Trophoblast cell (in vitro differentiated cells and primary cell): ENCODE results near the gene PLXNA1.
A peak's percentile ranks its signal among the peaks of the same experiment; 100 is the strongest.

Experiments
- DNase-seq, 2 donors: peaks; one replicate each; pipeline ENCODE4 v3.0.0-alpha.2; 2016
- H2AFZ ChIP-seq: 2 replicates; pipeline ENCODE4 v1.6.1; 2013; ENCODE audit warnings: low read length, moderate library complexity, mild to moderate bottlenecking; ENCODE audit not compliant: insufficient read depth, poor library complexity
- H2AK5ac ChIP-seq: 2 replicates; pipeline ENCODE4 v1.6.1; 2013; ENCODE audit warnings: mild to moderate bottlenecking, low read length
- H2BK120ac ChIP-seq: 2 replicates; pipeline ENCODE4 v1.6.1; 2013; ENCODE audit warnings: low read length, mild to moderate bottlenecking, moderate library complexity; ENCODE audit not compliant: insufficient read depth, poor library complexity
- H2BK12ac ChIP-seq: 2 replicates; pipeline ENCODE4 v1.6.1; 2013; ENCODE audit warnings: mild to moderate bottlenecking, low read length, moderate library complexity
- H2BK5ac ChIP-seq: 2 replicates; pipeline ENCODE4 v1.6.1; 2013; ENCODE audit warnings: low read length, low read depth, moderate library complexity, mild to moderate bottlenecking; ENCODE audit not compliant: poor library complexity
- H3K14ac ChIP-seq: 2 replicates; pipeline ENCODE4 v1.6.1; 2013; ENCODE audit warnings: mild to moderate bottlenecking, low read length
- H3K18ac ChIP-seq: 2 replicates; pipeline ENCODE4 v1.6.1; 2013; ENCODE audit warnings: mild to moderate bottlenecking, low read length
- H3K23ac ChIP-seq: 2 replicates; pipeline ENCODE4 v1.6.1; 2013; ENCODE audit warnings: low read length
- H3K27ac ChIP-seq: 2 replicates; pipeline ENCODE4 v1.5.1; 2013; ENCODE audit warnings: low read depth, mild to moderate bottlenecking, inconsistent platforms, low read length, moderate library complexity
- H3K27me3 ChIP-seq: 2 replicates; pipeline ENCODE4 v1.6.1; 2013; ENCODE audit warnings: inconsistent platforms, mild to moderate bottlenecking, low read length, moderate library complexity; ENCODE audit not compliant: insufficient read depth
- H3K36me3 ChIP-seq, 2 experiments: 1 replicate in 1 of 2; 2 replicates in 1 of 2; pipeline ENCODE4 v1.6.1; 2013; ENCODE audit warnings: low read length in 2 of 2, mild to moderate bottlenecking in 2 of 2, moderate library complexity in 1 of 2; ENCODE audit not compliant: insufficient read depth in 2 of 2, control insufficient read depth in 1 of 2
- H3K4ac ChIP-seq: 2 replicates; pipeline ENCODE4 v1.6.1; 2013; ENCODE audit warnings: low read depth, mild to moderate bottlenecking, low read length, moderate library complexity
- H3K4me1 ChIP-seq, 2 experiments: 1 replicate in 1 of 2; 2 replicates in 1 of 2; pipeline ENCODE4 v1.6.1; 2013; ENCODE audit warnings: low read length in 2 of 2, mild to moderate bottlenecking in 2 of 2, moderate library complexity in 1 of 2; ENCODE audit not compliant: insufficient read depth in 2 of 2, control insufficient read depth in 1 of 2
- H3K4me2 ChIP-seq: 2 replicates; pipeline ENCODE4 v1.6.1; 2013; ENCODE audit warnings: inconsistent platforms, mild to moderate bottlenecking, low read length, moderate library complexity
- H3K4me3 ChIP-seq: 2 replicates; pipeline ENCODE4 v1.5.1; 2013; ENCODE audit warnings: mild to moderate bottlenecking, low read depth, low read length, inconsistent platforms
- H3K79me1 ChIP-seq: one replicate; pipeline ENCODE4 v1.6.1; 2013; ENCODE audit warnings: low read length
- H3K79me2 ChIP-seq: 2 replicates; pipeline ENCODE4 v1.6.1; 2013; ENCODE audit warnings: low read length, mild to moderate bottlenecking; ENCODE audit not compliant: control insufficient read depth, insufficient read depth, poor library complexity
- H3K9ac ChIP-seq: 2 replicates; pipeline ENCODE4 v1.6.1; 2013; ENCODE audit warnings: mild to moderate bottlenecking, low read length
- H3K9me3 ChIP-seq: 2 replicates; pipeline ENCODE4 v1.6.1; 2013; ENCODE audit warnings: low read depth, mild to moderate bottlenecking, control low read depth, inconsistent platforms, low read length; ENCODE audit not compliant: insufficient read depth
- H4K12ac ChIP-seq: 2 replicates; pipeline ENCODE4 v1.6.1; 2013; ENCODE audit warnings: low read depth, mild to moderate bottlenecking, low read length, moderate library complexity
- H4K8ac ChIP-seq: 2 replicates; pipeline ENCODE4 v1.6.1; 2013; ENCODE audit warnings: low read depth, mild to moderate bottlenecking, low read length, moderate library complexity
- H4K91ac ChIP-seq: one replicate; pipeline ENCODE4 v1.6.1; 2013; ENCODE audit warnings: low read depth, mild to moderate bottlenecking, low read length, moderate library complexity
- WGBS: extraction: QIAGEN DNeasy Blood & Tissue Kit; methylation state at CpG from one replicate; pipeline ENCODE4 v1.1.7; 2013; ENCODE audit warnings: missing lambda C conversion rate; ENCODE audit not compliant: insufficient read length, insufficient coverage; ENCODE audit errors: extremely low coverage; 5-methylcytosine and 5-hydroxymethylcytosine counted together

Gene PLXNA1

DNA sequence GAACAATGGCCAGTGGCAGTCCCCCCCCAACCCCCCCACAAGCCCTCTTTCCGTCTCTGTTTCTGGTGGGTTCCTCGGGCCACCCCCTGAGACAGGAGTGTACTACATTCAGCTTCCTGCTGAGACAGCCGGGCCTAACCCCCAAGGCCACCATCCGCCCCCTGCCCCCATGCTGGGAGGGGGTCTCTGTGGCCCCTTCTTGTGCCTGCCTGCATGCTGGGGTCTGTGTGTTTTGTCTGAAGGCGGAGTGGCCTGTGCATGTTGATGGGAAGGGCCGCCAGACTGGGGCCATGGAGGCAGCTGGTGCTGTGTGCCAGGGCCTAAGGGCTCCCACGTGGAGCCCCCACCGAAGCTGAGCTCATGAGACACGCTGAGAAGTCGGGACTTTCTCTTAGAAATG lies 26.6 kb downstream of the PLXNA1 start:
- Histone ChIP-seq H3K9me3 (peaks cover 2% of the 10 kb centered on the region), H3K4me2 (no peak overlapping the region), H3K4me1 (peaks cover 0 to 5% of the 10 kb centered on the region in 2 experiments), H3K36me3 (peaks cover 53 to 60% of the 10 kb centered on the region in 2 experiments), H2AFZ (no peak overlapping the region), H2BK12ac (no peak overlapping the region), H4K91ac (no peak overlapping the region), H2AK5ac (no peak overlapping the region), H3K27me3 (no peaks in the 10 kb centered on the region), H3K79me2 (no peaks in the 10 kb centered on the region), H2BK120ac (no peak overlapping the region), H4K8ac (no peak overlapping the region), H3K79me1 (peaks cover 4% of the 10 kb centered on the region), H3K18ac (no peak overlapping the region), H3K14ac (no peak overlapping the region), H3K4me3 (no peak overlapping the region), H4K12ac (no peak overlapping the region), H3K4ac (no peak overlapping the region), H3K9ac (no peak overlapping the region), H2BK5ac (no peak overlapping the region), H3K27ac (no peak overlapping the region), H3K23ac (no peak overlapping the region)
- no CpG with 5 or more reads among the region's 10 CpGs for WGBS
- DNase-seq = no peak

DNA sequence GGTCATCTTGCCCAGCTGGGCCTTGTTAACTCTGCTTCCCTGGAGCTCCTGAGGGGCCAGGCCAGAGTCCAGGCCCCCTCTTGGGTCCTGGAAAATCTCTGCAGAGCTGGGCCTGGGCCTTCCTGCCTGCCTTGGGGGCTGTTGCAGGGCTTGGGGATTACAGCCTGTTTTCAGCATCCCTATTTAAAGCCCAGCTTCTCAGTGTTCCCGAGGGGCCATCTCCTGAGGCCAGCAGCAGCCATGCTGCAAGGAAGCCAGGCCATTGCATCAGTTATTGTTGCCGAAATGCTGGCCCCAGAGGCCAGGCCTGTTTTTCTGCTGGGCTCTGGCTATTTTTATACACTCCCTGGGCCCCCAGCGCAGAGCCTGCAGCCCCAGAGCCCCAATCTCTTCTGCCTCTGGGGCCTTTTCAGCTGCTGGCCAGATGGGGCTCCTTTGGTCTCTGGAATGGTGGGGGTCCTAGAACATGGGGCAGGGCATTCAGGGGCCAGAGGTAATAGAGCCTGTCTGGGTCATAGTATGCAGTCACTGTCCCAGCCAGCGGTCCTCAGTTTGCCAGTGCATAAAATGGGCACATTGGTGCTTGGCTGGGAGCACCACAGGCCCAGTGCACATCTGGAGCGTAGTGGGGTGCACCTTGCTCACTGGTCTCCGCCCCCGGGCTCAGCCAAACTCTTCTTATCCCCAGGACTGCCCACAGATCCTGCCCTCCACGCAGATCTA lies 28.5 kb downstream of the PLXNA1 start:
- no peak overlapping the region for H2BK5ac ChIP-seq
- peak overlapping the region; percentile 29 for H2BK120ac ChIP-seq
- peak; percentile 17 to 47 for DNase-seq
- no peaks in the 10 kb centered on the region for H3K4me1 ChIP-seq
- H3K14ac ChIP-seq = no peak overlapping the region
- no peaks in the 10 kb centered on the region for H3K27me3 ChIP-seq
- no peak overlapping the region for H3K18ac ChIP-seq
- H3K27ac ChIP-seq = no peak overlapping the region
- H3K4me3 ChIP-seq = no peak overlapping the region
- H3K79me1 ChIP-seq = peaks cover 4% of the 10 kb centered on the region
- no peak overlapping the region for H3K4ac ChIP-seq
- no peak overlapping the region for H2AK5ac ChIP-seq
- no CpG with 5 or more reads among the region's 8 CpGs for WGBS
- H4K12ac ChIP-seq = no peak overlapping the region
- peaks cover 58 to 70% of the 10 kb centered on the region in 2 experiments for H3K36me3 ChIP-seq
- H2BK12ac ChIP-seq = no peak overlapping the region
- peak overlapping the region; percentile 33 for H4K91ac ChIP-seq
- no peak overlapping the region for H3K23ac ChIP-seq
- no peak overlapping the region for H2AFZ ChIP-seq
- no peak overlapping the region for H3K4me2 ChIP-seq
- H4K8ac ChIP-seq = no peak overlapping the region
- H3K79me2 ChIP-seq = no peaks in the 10 kb centered on the region
- H3K9ac ChIP-seq = no peak overlapping the region
- peaks cover 2% of the 10 kb centered on the region for H3K9me3 ChIP-seq

DNA sequence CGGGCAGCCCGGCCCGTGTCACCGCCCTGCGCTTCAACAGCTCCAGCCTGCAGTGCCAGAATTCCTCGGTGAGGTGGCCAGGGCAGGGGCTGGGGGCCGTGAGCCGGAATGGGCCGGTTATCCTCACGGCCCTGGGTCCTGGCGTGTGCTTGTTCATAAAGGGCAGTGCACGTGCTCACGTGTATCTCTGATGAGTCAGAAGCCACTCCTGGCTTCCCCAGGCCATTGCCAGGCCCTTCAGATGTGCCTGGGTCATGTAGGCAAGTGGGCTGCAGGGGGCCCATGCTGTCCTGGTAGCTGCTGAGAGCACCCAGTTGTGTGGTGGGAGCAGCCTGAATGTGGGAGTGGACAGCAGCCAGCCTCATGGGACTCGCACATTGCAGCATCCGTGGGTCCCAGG lies 29.2 kb downstream of the PLXNA1 start:
- H3K27ac ChIP-seq = no peak overlapping the region
- WGBS = no CpG with 5 or more reads among the region's 15 CpGs
- no peak overlapping the region for H3K4me3 ChIP-seq
- peak overlapping the region; percentile 29 for H2BK120ac ChIP-seq
- H3K23ac ChIP-seq = no peak overlapping the region
- H2BK5ac ChIP-seq = no peak overlapping the region
- H3K4me2 ChIP-seq = no peak overlapping the region
- no peak overlapping the region for H2AK5ac ChIP-seq
- no peak overlapping the region for H3K18ac ChIP-seq
- no peak overlapping the region for H3K9ac ChIP-seq
- H3K79me2 ChIP-seq = no peaks in the 10 kb centered on the region
- no peak overlapping the region for H3K4ac ChIP-seq
- DNase-seq = peak; percentile 54 to 63
- no peak overlapping the region for H2BK12ac ChIP-seq
- H3K36me3 ChIP-seq = peaks cover 62 to 72% of the 10 kb centered on the region in 2 experiments
- peak overlapping the region; percentile 7 for H4K91ac ChIP-seq
- no peak overlapping the region for H3K14ac ChIP-seq
- H3K9me3 ChIP-seq = peaks cover 2% of the 10 kb centered on the region
- peaks cover 4% of the 10 kb centered on the region for H3K79me1 ChIP-seq
- no peaks in the 10 kb centered on the region for H3K27me3 ChIP-seq
- no peak overlapping the region for H4K8ac ChIP-seq
- H3K4me1 ChIP-seq = no peaks in the 10 kb centered on the region
- no peak overlapping the region for H2AFZ ChIP-seq
- no peak overlapping the region for H4K12ac ChIP-seq

GRCh38 chr3:127013181-127013580 lies 30.3 kb downstream of the PLXNA1 start:
- DNase-seq = no peak
- Histone ChIP-seq H3K4ac (no peak overlapping the region), H2BK12ac (no peak overlapping the region), H3K27ac (no peak overlapping the region), H3K4me3 (no peak overlapping the region), H3K27me3 (no peaks in the 10 kb centered on the region), H2AFZ (no peak overlapping the region), H4K91ac (no peak overlapping the region), H3K4me2 (no peak overlapping the region), H3K23ac (no peak overlapping the region), H3K79me2 (no peaks in the 10 kb centered on the region), H3K18ac (no peak overlapping the region), H4K12ac (no peak overlapping the region), H2BK120ac (no peak overlapping the region), H4K8ac (no peak overlapping the region), H3K9me3 (peaks cover 2% of the 10 kb centered on the region), H3K79me1 (peaks cover 4% of the 10 kb centered on the region), H2AK5ac (no peak overlapping the region), H3K14ac (no peak overlapping the region), H3K4me1 (no peaks in the 10 kb centered on the region), H3K9ac (no peak overlapping the region), H2BK5ac (no peak overlapping the region), H3K36me3 (peaks cover 64 to 73% of the 10 kb centered on the region in 2 experiments)
- WGBS = no CpG with 5 or more reads among the region's 10 CpGs
